ENCODE measurements around the gene RNF227. TPM values are rescaled to one million over a fixed set of nuclear protein-coding genes. Genes with fewer than 3 reads are reported as not detected.
A peak's percentile ranks its signal among the peaks of the same experiment; 100 is the strongest.

Gene RNF227
- total and polyA plus RNA-seq, 2 donors from 2014 or later = 2.5 TPM

GRCh38 chr17:7897773-7898172 lies 18.3 kb downstream of the RNF227 start:
- intact Hi-C loops (cut with DNase I) = no loop called here
- Histone ChIP-seq H3K27ac (ENCODE audit: low read depth in 2 of 2, low read length in 2 of 2) (no peak overlapping the region), H3K27me3 (ENCODE audit: control insufficient read depth, insufficient read depth, low read length) (no peaks in the 10 kb centered on the region), H3K4me3 (ENCODE audit: low read length in 3 of 3) (no peak overlapping the region), H3K9me3 (ENCODE audit: control insufficient read depth in 2 of 3, insufficient read depth in 1 of 3, low read length in 3 of 3) (no peaks in the 10 kb centered on the region), H3K4me1 (ENCODE audit: control insufficient read depth in 2 of 3, insufficient read depth in 2 of 3, low read depth in 1 of 3, low read length in 3 of 3) (no peaks in the 10 kb centered on the region), H3K9ac (ENCODE audit: low read length in 3 of 3) (no peak overlapping the region), H3K36me3 (ENCODE audit: control insufficient read depth in 2 of 3, insufficient read depth in 3 of 3, low read length in 3 of 3) (peaks cover 29 to 72% (median 31%) of the 10 kb centered on the region in 3 donors)
- FAIRE-seq (no peak), DNase-seq (peak in 2 of 5 donors; percentile 53 to 68)
- peak; percentile 44 for TF ChIP-seq CTCF (IDR thresholded peaks at IDR 0.05; ENCODE audit: borderline replicate concordance, extremely low read depth, insufficient read depth)

- DNase-seq = no peak
- Histone ChIP-seq H3K27ac (ENCODE audit: low read depth in 2 of 2, low read length in 2 of 2) (no peak overlapping the region), H3K9me3 (ENCODE audit: control insufficient read depth in 2 of 3, insufficient read depth in 1 of 3, low read length in 3 of 3) (no peaks in the 10 kb centered on the region), H3K4me1 (ENCODE audit: control insufficient read depth in 2 of 3, insufficient read depth in 2 of 3, low read depth in 1 of 3, low read length in 3 of 3) (no peaks in the 10 kb centered on the region), H3K27me3 (ENCODE audit: control insufficient read depth, insufficient read depth, low read length) (no peaks in the 10 kb centered on the region), H3K9ac (ENCODE audit: low read length in 3 of 3) (no peak overlapping the region), H3K36me3 (ENCODE audit: control insufficient read depth in 2 of 3, insufficient read depth in 3 of 3, low read length in 3 of 3) (peaks cover 29 to 69% (median 29%) of the 10 kb centered on the region in 3 donors), H3K4me3 (ENCODE audit: low read length in 3 of 3) (no peak overlapping the region)
- TF ChIP-seq CTCF (IDR thresholded peaks at IDR 0.05; ENCODE audit: borderline replicate concordance, extremely low read depth, insufficient read depth) = no peak
- FAIRE-seq = no peak
- intact Hi-C loops (cut with DNase I) = no loop called here
Observed at GRCh38 chr17:7897090-7897489, 19.0 kb downstream of the RNF227 start.

GRCh38 chr17:7894866-7895265 lies 21.2 kb downstream of the RNF227 start:
- H3K27me3 ChIP-seq (ENCODE audit: control insufficient read depth, insufficient read depth, low read length) = no peaks in the 10 kb centered on the region
- no peaks in the 10 kb centered on the region for H3K9me3 ChIP-seq (ENCODE audit: control insufficient read depth in 2 of 3, insufficient read depth in 1 of 3, low read length in 3 of 3)
- FAIRE-seq = no peak
- TF ChIP-seq CTCF (IDR thresholded peaks at IDR 0.05; ENCODE audit: borderline replicate concordance, extremely low read depth, insufficient read depth) = no peak
- H3K4me1 ChIP-seq (ENCODE audit: control insufficient read depth in 2 of 3, insufficient read depth in 2 of 3, low read depth in 1 of 3, low read length in 3 of 3) = peaks cover under 1 to 1% (median under 1%) of the 10 kb centered on the region in 3 donors
- peaks cover 33 to 63% (median 36%) of the 10 kb centered on the region in 3 donors for H3K36me3 ChIP-seq (ENCODE audit: control insufficient read depth in 2 of 3, insufficient read depth in 3 of 3, low read length in 3 of 3)
- no peak overlapping the region for H3K9ac ChIP-seq (ENCODE audit: low read length in 3 of 3)
- peak in 1 of 5 donors; percentile 19 for DNase-seq
- H3K27ac ChIP-seq (ENCODE audit: low read depth in 2 of 2, low read length in 2 of 2) = no peak overlapping the region
- H3K4me3 ChIP-seq (ENCODE audit: low read length in 3 of 3) = no peak overlapping the region
- intact Hi-C loops (cut with DNase I) = no loop called here

DNA sequence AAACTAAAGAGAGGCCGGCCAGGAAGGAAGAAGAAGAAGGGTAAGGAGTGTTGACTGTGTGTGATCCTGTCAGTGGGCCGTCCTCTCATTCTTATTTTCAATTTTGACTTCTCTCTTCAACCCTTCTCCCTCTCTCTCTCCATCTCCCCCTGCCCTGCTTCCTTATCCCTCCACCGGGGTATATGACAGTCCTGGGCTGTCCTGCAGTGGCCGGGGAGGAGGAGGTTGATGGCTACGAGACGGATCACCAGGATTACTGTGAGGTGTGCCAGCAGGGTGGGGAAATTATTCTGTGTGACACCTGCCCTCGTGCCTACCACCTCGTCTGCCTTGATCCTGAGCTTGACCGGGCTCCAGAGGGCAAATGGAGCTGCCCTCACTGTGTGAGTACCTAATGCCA lies 21.9 kb downstream of the RNF227 start:
- Histone ChIP-seq H3K36me3 (ENCODE audit: control insufficient read depth in 2 of 3, insufficient read depth in 3 of 3, low read length in 3 of 3) (peaks cover 30 to 57% (median 34%) of the 10 kb centered on the region in 3 donors), H3K9me3 (ENCODE audit: control insufficient read depth in 2 of 3, insufficient read depth in 1 of 3, low read length in 3 of 3) (no peaks in the 10 kb centered on the region), H3K4me1 (ENCODE audit: control insufficient read depth in 2 of 3, insufficient read depth in 2 of 3, low read depth in 1 of 3, low read length in 3 of 3) (peaks cover 7% of the 10 kb centered on the region in 3 donors), H3K27ac (ENCODE audit: low read depth in 2 of 2, low read length in 2 of 2) (no peak overlapping the region), H3K9ac (ENCODE audit: low read length in 3 of 3) (no peak overlapping the region), H3K4me3 (ENCODE audit: low read length in 3 of 3) (no peak overlapping the region), H3K27me3 (ENCODE audit: control insufficient read depth, insufficient read depth, low read length) (no peaks in the 10 kb centered on the region)
- FAIRE-seq = no peak
- intact Hi-C loops (cut with DNase I) = no loop called here
- peak in 1 of 5 donors; percentile 16 for DNase-seq
- no peak for TF ChIP-seq CTCF (IDR thresholded peaks at IDR 0.05; ENCODE audit: borderline replicate concordance, extremely low read depth, insufficient read depth)

Data from kidney (tissue), 14 donors.